Measurements from ENCODE around the gene PITHD1. TPM values are rescaled to one million over a fixed set of nuclear protein-coding genes. Genes with fewer than 3 reads are reported as not detected.
"Not testable (repeated sequence)": the region's sequence is repeated elsewhere in the genome, so short reads cannot be mapped to it uniquely, and the experiment has no call there.

PITHD1 gene
- total RNA-seq, 1 donor from 2014 or later: 37.6 TPM

DNA sequence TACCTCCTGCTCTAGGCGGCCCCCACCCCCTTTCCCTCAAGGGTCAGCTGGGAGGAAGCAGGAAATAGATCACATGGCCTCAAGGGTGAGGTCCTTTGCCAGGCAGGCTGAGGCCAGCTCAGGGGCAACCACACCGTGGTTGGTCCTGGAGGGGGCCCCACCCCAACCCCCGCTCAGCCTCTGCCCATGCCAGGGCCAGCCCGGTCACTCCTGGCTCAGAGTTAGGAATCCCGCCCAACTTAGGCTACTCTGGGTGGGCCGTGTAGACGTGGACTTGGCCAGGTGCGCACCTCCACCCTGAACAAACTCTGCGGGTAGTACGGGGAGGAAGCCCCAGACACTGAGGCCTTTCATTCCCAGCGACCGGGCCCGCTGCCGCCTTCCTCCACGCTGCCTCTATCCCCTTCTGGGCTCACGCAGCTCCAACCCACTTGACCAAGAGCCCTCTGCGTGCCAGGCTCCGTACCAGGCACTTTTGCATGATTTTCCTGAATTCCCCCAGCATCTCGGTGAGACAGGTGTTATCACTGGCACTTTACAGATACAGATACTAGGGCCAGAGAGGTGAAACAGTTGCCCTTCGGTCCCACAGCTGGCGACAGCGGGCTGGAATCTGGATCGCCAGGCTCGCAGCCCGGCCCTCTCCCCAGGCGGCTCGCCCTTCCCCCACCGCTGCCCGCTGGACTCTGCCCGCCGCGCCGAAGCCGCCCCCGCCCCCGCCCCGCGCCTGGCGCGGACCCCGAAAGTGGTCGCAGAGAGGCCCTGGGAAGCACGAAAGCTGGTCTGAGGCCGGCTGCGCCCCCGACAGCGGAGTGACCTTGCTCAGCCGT is 21.6 kb downstream of the PITHD1 start:
- DNase-seq (ENCODE audit: low read depth): peak; percentile 86
- H3K27me3 ChIP-seq (ENCODE audit: control insufficient read depth, insufficient read depth, low read length): no peaks in the 10 kb centered on the region
- TF ChIP-seq, protein P1, sequence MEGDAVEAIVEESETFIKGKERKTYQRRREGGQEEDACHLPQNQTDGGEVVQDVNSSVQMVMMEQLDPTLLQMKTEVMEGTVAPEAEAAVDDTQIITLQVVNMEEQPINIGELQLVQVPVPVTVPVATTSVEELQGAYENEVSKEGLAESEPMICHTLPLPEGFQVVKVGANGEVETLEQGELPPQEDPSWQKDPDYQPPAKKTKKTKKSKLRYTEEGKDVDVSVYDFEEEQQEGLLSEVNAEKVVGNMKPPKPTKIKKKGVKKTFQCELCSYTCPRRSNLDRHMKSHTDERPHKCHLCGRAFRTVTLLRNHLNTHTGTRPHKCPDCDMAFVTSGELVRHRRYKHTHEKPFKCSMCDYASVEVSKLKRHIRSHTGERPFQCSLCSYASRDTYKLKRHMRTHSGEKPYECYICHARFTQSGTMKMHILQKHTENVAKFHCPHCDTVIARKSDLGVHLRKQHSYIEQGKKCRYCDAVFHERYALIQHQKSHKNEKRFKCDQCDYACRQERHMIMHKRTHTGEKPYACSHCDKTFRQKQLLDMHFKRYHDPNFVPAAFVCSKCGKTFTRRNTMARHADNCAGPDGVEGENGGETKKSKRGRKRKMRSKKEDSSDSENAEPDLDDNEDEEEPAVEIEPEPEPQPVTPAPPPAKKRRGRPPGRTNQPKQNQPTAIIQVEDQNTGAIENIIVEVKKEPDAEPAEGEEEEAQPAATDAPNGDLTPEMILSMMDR (IDR thresholded peaks at IDR 0.05; ENCODE audit: insufficient read depth, low read length, poor library complexity, severe bottlenecking): no peak
- peak overlapping the region; percentile 97 for H3K4me3 ChIP-seq (ENCODE audit: low read depth, low read length)
- H3K36me3 ChIP-seq (ENCODE audit: control insufficient read depth, insufficient read depth, low read length): peaks cover 3% of the 10 kb centered on the region

DNA sequence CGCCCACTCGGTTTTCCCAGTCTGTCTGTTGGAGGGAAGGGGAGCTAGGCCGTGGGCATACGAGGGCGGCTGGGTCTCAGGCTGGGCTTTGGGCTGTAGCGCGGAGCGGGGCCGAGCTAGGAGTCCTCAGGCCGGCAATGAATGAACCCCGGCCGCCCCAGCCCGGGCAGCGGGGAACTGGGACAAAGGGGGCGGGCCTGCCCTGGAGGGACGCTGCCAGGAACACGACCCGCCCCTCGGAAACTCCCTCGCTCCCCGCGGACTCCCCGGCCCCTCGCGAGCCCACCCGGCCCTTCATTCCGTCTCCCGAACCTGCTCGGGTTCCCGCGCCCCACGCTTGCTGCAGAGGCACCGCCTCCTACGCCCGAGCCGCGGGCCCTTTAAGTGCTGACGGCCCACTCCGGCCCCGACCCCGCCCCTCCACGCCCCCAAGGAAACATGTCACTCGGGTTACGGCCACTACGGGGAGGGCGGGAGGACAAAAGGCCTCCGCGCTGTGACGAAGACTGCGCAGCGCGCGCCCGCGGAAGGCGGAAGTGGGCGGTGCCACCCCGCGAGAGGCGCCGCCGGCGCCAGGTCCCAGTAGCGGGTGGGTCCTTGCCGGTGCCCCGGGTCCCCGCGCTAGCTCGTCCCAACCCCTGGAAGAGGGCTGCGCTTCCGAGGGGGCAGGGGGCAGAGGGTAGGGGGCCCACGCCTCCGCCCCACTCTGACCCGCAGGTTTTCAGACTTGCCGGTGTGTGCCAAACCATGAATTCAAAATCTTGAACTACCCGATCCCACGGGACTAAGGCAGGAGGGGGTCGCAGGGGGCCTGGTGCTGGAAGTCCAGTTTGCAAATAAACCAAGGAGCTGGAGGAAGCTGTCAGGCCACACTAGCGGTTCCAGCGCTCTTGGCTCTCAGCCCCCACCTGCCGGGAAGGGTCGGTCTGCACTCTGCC is 22.5 kb downstream of the PITHD1 start, which contains the start of gene GALE:
TSS of gene GALE (minus strand) at position 355 of the 938 bp plus-strand sequence. CDS start 1,747 bp downstream, outside the sequence.
- TF ChIP-seq, protein P1 (IDR thresholded peaks at IDR 0.05; ENCODE audit: insufficient read depth, low read length, poor library complexity, severe bottlenecking): peak; percentile 11
- peaks cover 2% of the 10 kb centered on the region for H3K36me3 ChIP-seq (ENCODE audit: control insufficient read depth, insufficient read depth, low read length)
- DNase-seq (ENCODE audit: low read depth): peak; percentile 74
- no peaks in the 10 kb centered on the region for H3K27me3 ChIP-seq (ENCODE audit: control insufficient read depth, insufficient read depth, low read length)
- H3K4me3 ChIP-seq (ENCODE audit: low read depth, low read length): peak within 1 kb of the TSS; percentile 97

DNA sequence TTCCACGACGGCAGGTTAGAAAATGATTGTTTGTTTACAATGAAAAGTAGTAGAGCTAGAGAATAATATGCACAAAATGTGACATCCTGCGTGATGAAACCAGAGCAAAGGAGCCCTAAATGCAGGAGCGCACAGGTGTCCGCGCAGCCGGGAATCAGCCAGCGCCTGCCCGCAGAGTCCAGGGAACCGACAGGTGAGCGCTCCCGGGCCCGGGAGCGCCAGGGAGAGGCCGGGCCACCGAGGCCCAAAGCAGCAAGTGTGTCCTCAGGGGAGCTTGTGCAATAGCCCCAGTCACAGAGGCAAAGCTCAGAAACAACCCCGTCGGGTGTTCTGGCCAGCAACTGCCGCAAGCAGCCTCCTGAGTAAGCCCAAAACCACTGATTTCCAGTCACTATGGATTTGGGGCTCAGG is 23.1 kb downstream of the PITHD1 start:
- Histone ChIP-seq H3K36me3 (ENCODE audit: control insufficient read depth, insufficient read depth, low read length) (peaks cover 2% of the 10 kb centered on the region), H3K27me3 (ENCODE audit: control insufficient read depth, insufficient read depth, low read length) (no peaks in the 10 kb centered on the region), H3K4me3 (ENCODE audit: low read depth, low read length) (peak overlapping the region; percentile 97)
- DNase-seq (ENCODE audit: low read depth): no peak
- TF ChIP-seq, protein P1 (IDR thresholded peaks at IDR 0.05; ENCODE audit: insufficient read depth, low read length, poor library complexity, severe bottlenecking): no peak

DNA sequence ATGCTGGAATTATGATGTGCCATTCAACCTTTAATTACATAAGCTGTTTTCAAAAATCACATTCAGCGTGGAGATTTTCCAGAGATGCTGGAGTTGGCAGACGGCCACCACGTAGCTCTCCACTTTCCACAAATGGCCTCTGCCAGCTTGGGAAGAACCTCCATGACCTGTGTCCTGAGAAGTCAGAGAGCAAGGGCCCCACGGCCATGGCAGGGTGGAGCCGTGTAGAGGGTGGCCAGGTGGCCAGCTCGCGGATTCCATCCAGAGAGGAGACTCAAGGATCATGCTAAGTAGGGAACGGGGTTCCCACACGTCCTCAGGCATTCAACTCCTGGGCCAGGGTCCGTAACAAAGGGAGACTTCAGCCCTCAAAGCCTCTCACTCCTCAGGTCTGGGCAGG is 23.7 kb downstream of the PITHD1 start:
- no peak overlapping the region for H3K4me3 ChIP-seq (ENCODE audit: low read depth, low read length)
- peaks cover 1% of the 10 kb centered on the region for H3K36me3 ChIP-seq (ENCODE audit: control insufficient read depth, insufficient read depth, low read length)
- TF ChIP-seq, protein P1 (IDR thresholded peaks at IDR 0.05; ENCODE audit: insufficient read depth, low read length, poor library complexity, severe bottlenecking): no peak
- no peaks in the 10 kb centered on the region for H3K27me3 ChIP-seq (ENCODE audit: control insufficient read depth, insufficient read depth, low read length)
- no peak for DNase-seq (ENCODE audit: low read depth)

DNA sequence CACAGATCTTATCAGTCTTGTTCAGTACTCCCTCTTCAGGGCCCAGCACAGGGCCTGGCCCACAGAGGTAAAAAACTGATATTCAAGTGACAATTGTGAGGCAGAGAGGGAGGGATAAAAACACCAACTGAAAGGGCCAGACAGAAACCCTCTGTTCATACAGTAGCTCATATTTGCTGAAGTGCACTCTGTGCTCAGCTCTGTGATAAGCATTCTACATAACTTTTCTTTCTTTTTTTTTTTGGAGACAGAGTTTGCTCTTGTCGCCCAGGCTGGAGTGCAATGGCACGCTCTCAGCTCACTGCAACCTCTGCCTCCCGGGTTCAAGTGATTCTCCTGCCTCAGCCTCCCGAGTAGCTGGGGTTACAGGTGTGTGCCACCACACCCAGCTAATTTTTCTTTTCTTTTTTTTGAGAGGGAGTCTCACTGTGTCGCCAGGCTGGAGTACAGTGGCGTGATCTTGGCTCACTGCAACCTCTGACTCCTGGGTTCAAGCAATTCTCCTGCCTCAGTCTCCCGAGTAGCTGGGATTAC is 24.7 kb downstream of the PITHD1 start:
- H3K27me3 ChIP-seq (ENCODE audit: control insufficient read depth, insufficient read depth, low read length); DNase-seq (ENCODE audit: low read depth); H3K4me3 ChIP-seq (ENCODE audit: low read depth, low read length); H3K36me3 ChIP-seq (ENCODE audit: control insufficient read depth, insufficient read depth, low read length): not testable (repeated sequence)

DNA sequence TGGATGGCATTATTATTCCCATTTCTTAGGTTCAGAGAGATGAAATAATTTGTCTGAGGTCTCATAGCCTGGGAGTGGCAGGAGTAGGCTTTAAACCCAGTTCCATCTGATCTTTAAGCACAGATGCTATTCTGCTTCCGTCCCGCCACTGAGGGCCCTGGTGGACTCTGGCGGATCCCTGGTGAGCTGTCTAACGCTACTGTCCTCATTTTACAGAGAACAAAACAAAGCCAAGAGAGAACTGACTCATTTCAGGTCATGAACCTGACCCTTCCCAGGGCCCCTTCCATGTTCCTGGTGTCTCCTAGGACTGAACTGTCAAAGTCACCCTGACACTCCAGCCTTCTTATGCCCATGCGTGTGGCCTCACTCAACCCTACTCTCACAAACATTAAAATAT is 25.5 kb downstream of the PITHD1 start:
- H3K4me3 ChIP-seq (ENCODE audit: low read depth, low read length): no peak overlapping the region
- H3K36me3 ChIP-seq (ENCODE audit: control insufficient read depth, insufficient read depth, low read length): no peaks in the 10 kb centered on the region
- no peak for DNase-seq (ENCODE audit: low read depth)
- H3K27me3 ChIP-seq (ENCODE audit: control insufficient read depth, insufficient read depth, low read length): no peaks in the 10 kb centered on the region
- TF ChIP-seq, protein P1 (IDR thresholded peaks at IDR 0.05; ENCODE audit: insufficient read depth, low read length, poor library complexity, severe bottlenecking): no peak
